H9 (cell line): ENCODE data around the gene ADAMTS17. TPM values are rescaled to one million over a fixed set of nuclear protein-coding genes. Genes with fewer than 3 reads are reported as not detected.

Experiments used
- DNase-seq: peaks from one replicate; pipeline ENCODE4 v3.0.0-alpha.2; 2017
- H2AFZ ChIP-seq: one replicate; pipeline ENCODE4 v1.6.1; 2013; ENCODE audit warnings: mild to moderate bottlenecking, low read length, control low read depth, moderate library complexity
- H2AK5ac ChIP-seq: 2 replicates; pipeline ENCODE4 v1.6.1; 2013; ENCODE audit warnings: low read length, control low read depth, mixed read lengths; ENCODE audit not compliant: insufficient read length
- H2BK120ac ChIP-seq: one replicate; pipeline ENCODE4 v1.6.1; 2013; ENCODE audit warnings: low read depth, mild to moderate bottlenecking, low read length, control low read depth, inconsistent platforms; ENCODE audit not compliant: poor library complexity, severe bottlenecking
- H2BK12ac ChIP-seq: 2 replicates; pipeline ENCODE4 v1.6.1; 2013; ENCODE audit warnings: low read length, control low read depth, mixed read lengths, low read depth; ENCODE audit not compliant: insufficient read length
- H2BK15ac ChIP-seq: 2 replicates; pipeline ENCODE4 v1.6.1; 2013; ENCODE audit warnings: low read depth, low read length, control low read depth
- H2BK20ac ChIP-seq: one replicate; pipeline ENCODE4 v1.6.1; 2013; ENCODE audit warnings: low read depth, mild to moderate bottlenecking, low read length, control low read depth, inconsistent platforms; ENCODE audit not compliant: poor library complexity, severe bottlenecking
- H2BK5ac ChIP-seq: 2 replicates; pipeline ENCODE4 v1.6.1; 2013; ENCODE audit warnings: low read length, control low read depth, mixed read lengths; ENCODE audit not compliant: insufficient read length
- H3K14ac ChIP-seq: 2 replicates; pipeline ENCODE4 v1.6.1; 2013; ENCODE audit warnings: low read length, control low read depth; ENCODE audit not compliant: insufficient read depth
- H3K18ac ChIP-seq: 2 replicates; pipeline ENCODE4 v1.6.1; 2013; ENCODE audit warnings: low read depth, mild to moderate bottlenecking, mixed read lengths, low read length, control low read depth; ENCODE audit not compliant: insufficient read length
- H3K23ac ChIP-seq: 2 replicates; pipeline ENCODE4 v1.6.1; 2013; ENCODE audit warnings: low read length, control low read depth, mixed read lengths, low read depth; ENCODE audit not compliant: insufficient read length
- H3K23me2 ChIP-seq: 2 replicates; pipeline ENCODE4 v1.6.1; 2013; ENCODE audit warnings: low read depth, mild to moderate bottlenecking, mixed read lengths, low read length, control low read depth; ENCODE audit not compliant: insufficient read length, poor library complexity, severe bottlenecking
- H3K27ac ChIP-seq: 2 replicates; pipeline ENCODE4 v1.5.1; 2013; ENCODE audit warnings: low read length, control low read depth, mixed read lengths, low read depth; ENCODE audit not compliant: insufficient read length
- H3K27me3 ChIP-seq: 2 replicates; pipeline ENCODE4 v1.6.1; 2013; ENCODE audit warnings: low read length, control low read depth, inconsistent platforms; ENCODE audit not compliant: insufficient read depth
- H3K4ac ChIP-seq: 2 replicates; pipeline ENCODE4 v1.6.1; 2013; ENCODE audit warnings: low read depth, mild to moderate bottlenecking, control low read depth, inconsistent platforms, low read length, moderate library complexity
- H3K4me1 ChIP-seq: 2 replicates; pipeline ENCODE4 v1.6.1; 2013; ENCODE audit warnings: low read length, control low read depth, inconsistent platforms; ENCODE audit not compliant: insufficient read depth
- H3K4me2 ChIP-seq: 2 replicates; pipeline ENCODE4 v1.6.1; 2013; ENCODE audit warnings: low read length, control low read depth, mixed read lengths; ENCODE audit not compliant: insufficient read length, insufficient read depth
- H3K56ac ChIP-seq: 2 replicates; pipeline ENCODE4 v1.6.1; 2013; ENCODE audit warnings: low read depth, mild to moderate bottlenecking, mixed read lengths, low read length, control low read depth; ENCODE audit not compliant: insufficient read length
- H3K79me1 ChIP-seq: 2 replicates; pipeline ENCODE4 v1.6.1; 2013; ENCODE audit warnings: low read depth, mild to moderate bottlenecking, moderate library complexity, low read length, control low read depth, inconsistent platforms; ENCODE audit not compliant: insufficient read depth, poor library complexity, severe bottlenecking
- H3K79me2 ChIP-seq: 2 replicates; pipeline ENCODE4 v1.6.1; 2013; ENCODE audit warnings: low read length, control low read depth, inconsistent platforms; ENCODE audit not compliant: insufficient read depth
- H3K9ac ChIP-seq: 2 replicates; pipeline ENCODE4 v1.6.1; 2013; ENCODE audit warnings: low read length, control low read depth, mixed read lengths; ENCODE audit not compliant: insufficient read length; ENCODE audit errors: extremely low read depth
- H3K9me3 ChIP-seq: one replicate; pipeline ENCODE4 v1.6.1; 2013; ENCODE audit warnings: low read depth, low read length, inconsistent platforms; ENCODE audit not compliant: control insufficient read depth
- H3T11ph ChIP-seq: one replicate; pipeline ENCODE4 v1.6.1; 2013; ENCODE audit warnings: mild to moderate bottlenecking, low read length, control low read depth, inconsistent platforms
- H4K20me1 ChIP-seq: one replicate; pipeline ENCODE4 v1.6.1; 2013; ENCODE audit not compliant: control insufficient read depth, insufficient read length, insufficient read depth
- H4K5ac ChIP-seq: 2 replicates; pipeline ENCODE4 v1.6.1; 2013; ENCODE audit warnings: low read depth, mild to moderate bottlenecking, mixed read lengths, low read length, control low read depth; ENCODE audit not compliant: insufficient read length
- H4K8ac ChIP-seq: replicated peaks from 2 replicates; pipeline ENCODE4 v1.6.1; 2013; ENCODE audit warnings: low read length, control low read depth, mixed read lengths, low read depth; ENCODE audit not compliant: insufficient read length
- H4K91ac ChIP-seq: 2 replicates; pipeline ENCODE4 v1.6.1; 2013; ENCODE audit warnings: low read depth, mild to moderate bottlenecking, moderate library complexity, mixed read lengths, low read length, control low read depth; ENCODE audit not compliant: insufficient read length
- H3K27ac Mint-ChIP-seq, 3 experiments: 2 replicates in 2 of 3; 3 replicates in 1 of 3; pipeline ENCODE4 v1.8.0; 2020 to 2021; ENCODE audit warnings: mixed read lengths in 3 of 3, mild to moderate bottlenecking in 1 of 3, moderate library complexity in 1 of 3
- H3K27me3 Mint-ChIP-seq: 2 replicates; pipeline ENCODE4 v1.8.0; 2021; ENCODE audit warnings: low read depth, mild to moderate bottlenecking, moderate library complexity, mixed read lengths
- H3K36me3 Mint-ChIP-seq, 3 experiments: 2 replicates in 2 of 3; 3 replicates in 1 of 3; pipeline ENCODE4 v1.8.0; 2020 to 2021; ENCODE audit warnings: low read depth in 3 of 3, mixed read lengths in 3 of 3; ENCODE audit not compliant: insufficient read depth in 1 of 3
- H3K4me1 Mint-ChIP-seq, 2 experiments: 2 replicates each; pipeline ENCODE4 v1.8.0; 2020; ENCODE audit warnings: mixed read lengths in 2 of 2
- H3K4me3 Mint-ChIP-seq, 2 experiments: 2 replicates in 1 of 2; 3 replicates in 1 of 2; pipeline ENCODE4 v1.8.0; 2020 to 2021; ENCODE audit warnings: mild to moderate bottlenecking in 2 of 2, mixed read lengths in 2 of 2, moderate library complexity in 1 of 2
- H3K9me3 Mint-ChIP-seq, 2 experiments: 2 replicates in 1 of 2; 3 replicates in 1 of 2; pipeline ENCODE4 v1.8.0; 2020; ENCODE audit warnings: mild to moderate bottlenecking in 2 of 2, mixed read lengths in 2 of 2, moderate library complexity in 1 of 2
- CTCF ChIP-seq: fragments of 200-600 bp; sonication (generic); conservative IDR thresholded peaks from 3 replicates; pipeline ENCODE4 v1.8.0; 2021; ENCODE audit warnings: antibody characterized with exemption, mild to moderate bottlenecking
- WGBS: extraction: QIAGEN DNeasy Blood & Tissue Kit; methylation state at CpG from one replicate; pipeline ENCODE4 v1.1.7; 2013; ENCODE audit warnings: missing lambda C conversion rate, low lambda C conversion rate, mixed read lengths; ENCODE audit not compliant: insufficient read length; ENCODE audit errors: extremely low coverage; 5-methylcytosine and 5-hydroxymethylcytosine counted together
- total RNA-seq: library from RNA; stranded (reverse); gene quantifications from 2 replicates; pipeline ENCODE4 v1.2.1, GENCODE V29; 2021

ADAMTS17 gene
- total RNA-seq, 1 experiment from 2014 or later, result 2.9 TPM

- peaks cover 8% of the 10 kb centered on the region in 2 experiments for H3K4me1 Mint-ChIP-seq
Measured at GRCh38 chr15:100097342-100098127, 244.2 kb downstream of the ADAMTS17 start.

More at GRCh38 chr15:100097342-100098127, 244.2 kb downstream of the ADAMTS17 start:
- Histone ChIP-seq H3K4ac (no peak overlapping the region), H2BK5ac (no peak overlapping the region), H2BK120ac (no peak overlapping the region), H3K27ac (no peak overlapping the region), H3K4me2 (no peak overlapping the region), H3K9me3 (no peaks in the 10 kb centered on the region), H4K8ac (no peak overlapping the region), H3K56ac (no peak overlapping the region), H2BK20ac (no peak overlapping the region), H3K9ac (no peak overlapping the region), H3K23ac (no peak overlapping the region), H3K27me3 (no peaks in the 10 kb centered on the region), H4K91ac (no peak overlapping the region), H3K23me2 (no peaks in the 10 kb centered on the region), H2BK12ac (no peak overlapping the region), H3T11ph (no peak overlapping the region), H3K4me1 (peaks cover 4% of the 10 kb centered on the region; the same call in 1 of the 2 replicates), H4K5ac (no peak overlapping the region), H3K18ac (no peak overlapping the region), H3K79me2 (no peaks in the 10 kb centered on the region), H3K14ac (no peak overlapping the region), H4K20me1 (no peaks in the 10 kb centered on the region), H3K79me1 (no peaks in the 10 kb centered on the region), H2AFZ (no peak overlapping the region), H2BK15ac (no peak overlapping the region), H2AK5ac (no peak overlapping the region)
- H3K27ac Mint-ChIP-seq, result no peak overlapping the region
- no peak for TF ChIP-seq CTCF
- H3K36me3 Mint-ChIP-seq, result no peaks in the 10 kb centered on the region; a peak in 1 of 7 replicates
- DNase-seq, result no peak
- peaks cover 11% of the 10 kb centered on the region for H3K27me3 Mint-ChIP-seq
- H3K4me3 Mint-ChIP-seq, result no peak overlapping the region
- no CpG with 5 or more reads among the region's 13 CpGs for WGBS
- peaks cover 0 to 1% of the 10 kb centered on the region in 2 experiments; a peak in 1 of 5 replicates for H3K9me3 Mint-ChIP-seq
